WERI-Rb-1 (cell line): ENCODE results near the gene MAP7D3.
A peak's percentile ranks its signal among the peaks of the same experiment; 100 is the strongest.
"Not testable (repeated sequence)": the region's sequence is repeated elsewhere in the genome, so short reads cannot be mapped to it uniquely, and the experiment has no call there.

Experiments
- DNase-seq: peaks from one replicate; pipeline ENCODE4 v3.0.0-alpha.2; 2020
- H3K27ac ChIP-seq: fragments of 250-450 bp; sonication (Bioruptor Pico); 2 replicates; pipeline ENCODE4 v1.5.1; 2020; ENCODE audit warnings: mild to moderate bottlenecking, moderate library complexity
- H3K27me3 ChIP-seq: fragments of 250-450 bp; sonication (Bioruptor Pico); 2 replicates; pipeline ENCODE4 v1.5.1; 2021; ENCODE audit warnings: mild to moderate bottlenecking, low read depth, moderate library complexity; ENCODE audit not compliant: insufficient read depth, severe bottlenecking
- H3K36me3 ChIP-seq: fragments of 250-450 bp; sonication (Bioruptor Pico); 2 replicates; pipeline ENCODE4 v1.5.1; 2020; ENCODE audit warnings: mild to moderate bottlenecking, moderate library complexity
- H3K4me3 ChIP-seq: 2 replicates; pipeline ENCODE4 v1.5.1; 2011; ENCODE audit warnings: low read depth, mild to moderate bottlenecking, control low read depth, low read length
- H3K9me3 ChIP-seq: fragments of 250-450 bp; sonication (Bioruptor Pico); 2 replicates; pipeline ENCODE4 v1.5.1; 2021; ENCODE audit warnings: mild to moderate bottlenecking, moderate library complexity; ENCODE audit not compliant: severe bottlenecking
- CTCF ChIP-seq: IDR thresholded peaks from 2 replicates; pipeline ENCODE4 v1.5.1; 2011; ENCODE audit warnings: low read depth, mild to moderate bottlenecking, control low read depth, inconsistent platforms, low read length

The MAP7D3 gene

DNA sequence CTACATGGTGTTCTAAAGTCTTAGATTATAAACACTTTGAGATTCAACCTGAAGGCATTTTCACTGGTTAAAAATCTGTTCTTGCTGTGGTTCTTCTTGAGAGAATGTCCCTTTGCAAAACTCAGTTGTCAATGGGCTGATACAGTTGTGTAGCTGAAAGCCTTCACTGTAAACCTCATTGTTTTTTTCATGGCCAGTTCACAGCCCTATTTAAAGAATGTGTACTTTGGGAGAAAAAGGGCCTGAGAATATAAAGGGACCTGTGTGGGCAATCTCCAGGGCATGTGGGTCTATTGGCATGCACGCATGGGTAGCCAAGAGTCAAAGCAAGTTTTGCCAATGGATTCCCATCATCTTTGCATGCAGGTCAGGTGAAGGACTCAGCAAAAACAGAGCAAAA, 7.8 kb upstream of the MAP7D3 start:
- H3K36me3 ChIP-seq, result no peaks in the 10 kb centered on the region
- H3K9me3 ChIP-seq, result no peaks in the 10 kb centered on the region
- no peak for TF ChIP-seq CTCF
- H3K27me3 ChIP-seq, result peaks cover 66% of the 10 kb centered on the region
- no peak for DNase-seq
- no peak overlapping the region for H3K27ac ChIP-seq
- no peak overlapping the region for H3K4me3 ChIP-seq

GRCh38 chrX:136256026-136256425, 4.8 kb upstream of the MAP7D3 start:
- no peak overlapping the region for H3K27ac ChIP-seq
- H3K9me3 ChIP-seq, result no peaks in the 10 kb centered on the region
- H3K27me3 ChIP-seq, result peaks cover 56% of the 10 kb centered on the region
- TF ChIP-seq CTCF, result no peak
- no peak overlapping the region for H3K4me3 ChIP-seq
- no peaks in the 10 kb centered on the region for H3K36me3 ChIP-seq
- no peak for DNase-seq

GRCh38 chrX:136255541-136255940, 4.3 kb upstream of the MAP7D3 start:
- no peak for TF ChIP-seq CTCF

DNA sequence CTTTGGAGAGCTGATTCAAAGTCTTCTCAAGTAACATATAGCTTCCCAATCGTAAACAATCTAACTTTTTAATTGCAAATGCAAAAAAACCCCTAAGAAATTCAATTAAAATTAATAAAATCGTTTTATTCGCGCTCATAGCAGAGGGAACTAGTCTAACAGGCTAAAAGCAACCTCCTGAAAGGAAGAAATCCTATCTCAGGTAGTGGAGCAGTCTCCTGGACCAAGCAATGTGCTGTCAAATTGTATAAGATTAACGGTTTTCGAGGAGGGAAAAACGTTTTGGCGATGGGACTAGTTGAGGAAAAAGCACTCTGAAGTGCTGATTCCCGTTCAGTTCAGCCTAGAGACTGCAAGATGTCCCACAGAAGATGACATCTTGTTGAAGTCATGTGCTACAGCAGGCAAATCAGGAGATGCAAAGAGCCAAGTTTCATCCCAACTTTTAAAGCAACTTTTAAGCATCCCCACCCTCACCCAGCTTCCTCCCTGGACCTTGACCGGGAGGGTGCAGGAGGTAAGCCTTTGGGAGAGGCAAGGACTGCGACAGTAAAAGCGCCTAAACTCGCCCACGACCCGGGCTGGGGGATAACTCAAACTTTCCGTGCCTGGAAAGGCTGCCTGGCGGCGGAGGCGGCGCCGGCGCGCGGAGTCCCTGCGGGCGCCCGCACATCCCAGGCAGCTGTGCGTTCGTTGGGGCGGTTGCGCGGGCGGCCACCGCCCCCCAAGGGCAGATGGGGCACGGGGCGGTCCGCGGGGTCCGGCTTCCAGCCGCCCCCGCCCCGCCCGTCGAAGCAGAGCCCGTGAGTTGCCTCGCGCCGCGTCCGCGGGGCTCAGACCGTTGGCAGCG, 784 bp downstream of the MAP7D3 start:
- Histone ChIP-seq H3K9me3 (no peaks in the 10 kb centered on the region), H3K27me3 (peaks cover 25% of the 10 kb centered on the region), H3K27ac (no peak overlapping the region), H3K4me3 (peak overlapping the region; percentile 54), H3K36me3 (no peaks in the 10 kb centered on the region)
- no peak for DNase-seq
- TF ChIP-seq CTCF, result no peak

More at GRCh38 chrX:136255541-136255940, 4.3 kb upstream of the MAP7D3 start:
- DNase-seq, result no peak
- no peaks in the 10 kb centered on the region for H3K36me3 ChIP-seq
- no peak overlapping the region for H3K27ac ChIP-seq
- H3K27me3 ChIP-seq, result peaks cover 52% of the 10 kb centered on the region
- H3K9me3 ChIP-seq, result no peaks in the 10 kb centered on the region
- H3K4me3 ChIP-seq, result no peak overlapping the region

DNA sequence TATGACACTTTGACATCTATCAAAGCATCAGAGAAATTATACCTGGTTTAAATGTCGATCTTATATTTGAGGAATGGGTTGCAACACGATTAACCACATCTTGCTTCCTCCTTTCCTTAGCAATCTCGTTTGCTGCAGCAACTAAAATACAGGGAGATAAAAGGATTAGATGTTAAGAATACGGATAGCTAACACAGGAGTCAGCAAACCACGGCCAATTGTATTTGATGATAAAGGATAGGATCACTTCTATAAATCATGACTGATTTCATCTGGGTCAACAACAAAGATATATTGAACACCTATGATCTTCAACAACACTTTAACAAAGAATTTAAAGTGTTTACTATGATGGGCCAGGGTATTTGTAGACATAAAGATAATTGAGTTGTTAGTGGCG, 5.0 kb downstream of the MAP7D3 start:
- no peak for DNase-seq
- Histone ChIP-seq H3K27ac (no peak overlapping the region), H3K36me3 (no peaks in the 10 kb centered on the region), H3K27me3 (peaks cover 6% of the 10 kb centered on the region), H3K9me3 (no peaks in the 10 kb centered on the region), H3K4me3 (no peak overlapping the region)
- no peak for TF ChIP-seq CTCF

- not testable (repeated sequence) for H3K27me3 ChIP-seq, H3K27ac ChIP-seq, DNase-seq, H3K9me3 ChIP-seq, H3K36me3 ChIP-seq, H3K4me3 ChIP-seq
These were observed 13.4 kb downstream of the MAP7D3 start for GRCh38 chrX:136237849-136238248.
